Urinary bladder (tissue), 4 donors: ENCODE measurements around the gene NPW. TPM values are rescaled to one million over a fixed set of nuclear protein-coding genes. Genes with fewer than 3 reads are reported as not detected.
"Not testable (repeated sequence)": the region's sequence is repeated elsewhere in the genome, so short reads cannot be mapped to it uniquely, and the experiment has no call there.

ENCODE experiments used
- DNase-seq: peaks from one replicate; pipeline ENCODE4 v3.0.0-alpha.2; 2015; ENCODE audit errors: extremely low spot score
- H3K27ac ChIP-seq: one replicate; pipeline ENCODE4 v1.5.1; 2013; ENCODE audit warnings: low read depth, mild to moderate bottlenecking, moderate library complexity
- H3K36me3 ChIP-seq: one replicate; pipeline ENCODE4 v1.6.1; 2013; ENCODE audit warnings: mild to moderate bottlenecking, moderate library complexity; ENCODE audit not compliant: insufficient read depth
- H3K4me1 ChIP-seq: one replicate; pipeline ENCODE4 v1.6.1; 2013; ENCODE audit warnings: mild to moderate bottlenecking, moderate library complexity; ENCODE audit not compliant: insufficient read depth
- H3K4me3 ChIP-seq: one replicate; pipeline ENCODE4 v1.5.1; 2013; ENCODE audit warnings: low read depth, low read length
- WGBS: extraction: QIAGEN DNeasy Blood & Tissue Kit; methylation state at CpG from one replicate; pipeline ENCODE4 v1.1.7; 2013; 5-methylcytosine and 5-hydroxymethylcytosine counted together
- polyA plus RNA-seq: library from polyadenylated mRNA; stranded (reverse); fragments of 200-250 nt; gene quantifications from one replicate; pipeline ENCODE4 v1.2.3, GENCODE V29; 2013
- total RNA-seq: library from RNA; depleted of rRNA; stranded (reverse); fragments of >200 nt; gene quantifications from one replicate; pipeline ENCODE4 v1.2.3, GENCODE V29; 2014
- donor health status: healthy with polysubstance abuse.
- donor health status: healthy.

NPW gene
- total and polyA plus RNA-seq, 2 donors = 0.08 TPM; not detected in 1

GRCh38 chr16:2026461-2027023 lies 7.0 kb downstream of the NPW start, which contains the start of gene NHERF2:
Gene NHERF2 (plus strand): TSS chr16:2026902. CDS start chr16:2027006, 104 bp downstream.
- H3K4me1 ChIP-seq = no peaks in the 10 kb centered on the region
- H3K4me3 ChIP-seq = peak within 1 kb of the TSS; percentile 82
- 8% methylated on average over 58 of the region's 59 CpGs for WGBS
- no peak for DNase-seq
- H3K27ac ChIP-seq = peak within 1 kb of the TSS; percentile 67
- H3K36me3 ChIP-seq = no peaks in the 10 kb centered on the region

DNA sequence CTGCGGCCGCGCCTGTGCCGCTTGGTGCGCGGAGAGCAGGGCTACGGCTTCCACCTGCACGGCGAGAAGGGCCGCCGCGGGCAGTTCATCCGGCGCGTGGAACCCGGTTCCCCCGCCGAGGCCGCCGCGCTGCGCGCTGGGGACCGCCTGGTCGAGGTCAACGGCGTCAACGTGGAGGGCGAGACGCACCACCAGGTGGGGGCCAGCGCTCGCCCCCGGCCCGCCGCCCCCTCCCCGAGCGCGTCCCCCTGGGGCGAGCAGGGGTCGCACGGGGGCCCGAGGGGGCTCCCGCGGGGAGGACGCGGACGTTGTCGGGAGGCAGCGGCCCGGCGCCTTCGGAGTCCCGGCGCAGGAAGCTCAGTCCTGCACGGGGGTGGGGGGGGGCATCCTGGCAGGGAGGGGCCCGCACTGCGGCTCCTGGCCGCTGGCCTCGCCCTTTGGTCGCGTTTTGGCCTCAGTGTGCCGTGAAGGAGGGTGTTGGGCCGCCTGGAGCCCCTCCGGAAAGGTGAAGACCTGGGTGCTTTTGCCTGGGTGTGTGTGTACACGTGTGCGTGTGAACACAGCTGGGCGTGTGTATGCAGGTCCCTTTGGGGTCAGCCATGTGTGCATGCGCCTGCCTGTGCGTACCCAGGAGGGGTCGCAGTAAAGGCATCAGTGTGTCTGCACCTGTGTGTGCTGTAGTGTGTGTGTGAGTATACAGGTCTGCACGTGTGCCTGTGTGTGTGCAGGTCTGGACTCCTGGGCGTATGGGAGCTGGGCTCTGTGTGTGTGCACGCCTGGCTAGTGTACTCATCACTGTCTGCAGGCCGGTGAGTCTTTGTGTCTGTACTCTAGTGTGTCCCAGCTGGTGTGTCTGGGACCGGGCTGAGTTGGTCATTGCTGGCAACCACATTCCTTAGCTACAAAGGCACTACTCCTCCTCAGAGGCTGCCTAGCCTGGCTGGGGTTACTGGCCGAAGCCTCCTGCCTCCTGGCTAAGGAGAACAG lies 7.7 kb downstream of the NPW start:
- Histone ChIP-seq H3K27ac (peak overlapping the region; percentile 41), H3K4me3 (peak overlapping the region; percentile 82), H3K4me1 (peaks cover under 1% of the 10 kb centered on the region), H3K36me3 (no peaks in the 10 kb centered on the region)
- WGBS = 5% methylated on average over 76 of the region's 76 CpGs
- DNase-seq = no peak

- DNase-seq = no peak
- Histone ChIP-seq H3K36me3 (no peaks in the 10 kb centered on the region), H3K4me1 (peaks cover 2% of the 10 kb centered on the region), H3K4me3 (peak overlapping the region; percentile 82), H3K27ac (no peak overlapping the region)
- WGBS = 59% methylated on average over 3 of the region's 3 CpGs
These were observed 8.6 kb downstream of the NPW start for GRCh38 chr16:2028146-2028545.

DNA sequence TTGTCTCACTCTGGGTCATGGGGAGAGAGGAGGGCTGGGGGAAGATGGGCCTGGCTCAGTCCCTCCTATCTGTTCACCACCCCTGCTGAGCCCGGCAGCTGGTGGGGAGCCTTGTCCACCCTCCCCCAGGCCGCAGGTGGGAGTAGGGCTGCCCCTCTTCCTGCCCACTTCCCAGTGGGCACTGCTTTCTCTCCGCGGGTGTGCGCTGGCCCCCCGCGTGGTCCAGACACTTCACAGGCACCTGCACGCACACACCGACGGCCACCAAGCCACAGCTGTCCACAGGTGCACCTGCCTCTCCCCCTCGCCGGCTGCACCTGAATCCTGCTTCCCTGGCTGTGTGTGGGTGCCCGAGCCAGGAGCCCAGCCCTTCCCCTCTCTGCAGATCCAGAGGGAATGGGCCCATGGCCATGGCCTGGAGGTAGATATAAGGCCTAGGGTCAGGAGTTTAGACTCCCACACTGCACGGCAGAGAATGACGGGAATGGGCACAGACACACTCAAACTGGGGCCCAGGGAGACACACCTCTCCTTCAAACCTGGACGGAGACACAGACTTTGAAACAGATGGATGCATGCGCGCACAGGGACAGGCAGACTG lies 9.1 kb downstream of the NPW start:
- 72% methylated on average over 18 of the region's 18 CpGs for WGBS

DNA sequence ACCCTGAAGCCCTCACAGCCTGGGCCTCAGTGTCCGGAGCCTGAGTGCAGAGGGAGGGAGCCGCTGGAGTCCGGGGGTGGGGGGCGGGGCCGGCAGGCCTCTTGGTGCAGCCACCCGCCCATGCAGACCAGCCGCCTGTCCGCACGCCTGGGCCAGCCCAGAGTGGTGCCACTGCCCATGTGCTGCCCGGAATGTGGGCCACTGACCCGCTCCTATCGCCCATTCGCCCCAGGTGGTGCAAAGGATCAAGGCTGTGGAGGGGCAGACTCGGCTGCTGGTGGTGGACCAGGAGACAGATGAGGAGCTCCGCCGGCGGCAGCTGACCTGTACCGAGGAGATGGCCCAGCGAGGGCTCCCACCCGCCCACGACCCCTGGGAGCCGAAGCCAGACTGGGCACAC lies 9.8 kb downstream of the NPW start:
- no peak overlapping the region for H3K4me3 ChIP-seq
- no peaks in the 10 kb centered on the region for H3K36me3 ChIP-seq
- no peak for DNase-seq
- no peak overlapping the region for H3K27ac ChIP-seq
- WGBS = 69% methylated on average over 22 of the region's 22 CpGs
- H3K4me1 ChIP-seq = peaks cover 2% of the 10 kb centered on the region

More for the DNA sequence above, 9.1 kb downstream of the NPW start:
- H3K4me1 ChIP-seq = peaks cover 2% of the 10 kb centered on the region
- no peak for DNase-seq
- H3K27ac ChIP-seq = no peak overlapping the region
- no peaks in the 10 kb centered on the region for H3K36me3 ChIP-seq
- peak overlapping the region; percentile 82 for H3K4me3 ChIP-seq

DNA sequence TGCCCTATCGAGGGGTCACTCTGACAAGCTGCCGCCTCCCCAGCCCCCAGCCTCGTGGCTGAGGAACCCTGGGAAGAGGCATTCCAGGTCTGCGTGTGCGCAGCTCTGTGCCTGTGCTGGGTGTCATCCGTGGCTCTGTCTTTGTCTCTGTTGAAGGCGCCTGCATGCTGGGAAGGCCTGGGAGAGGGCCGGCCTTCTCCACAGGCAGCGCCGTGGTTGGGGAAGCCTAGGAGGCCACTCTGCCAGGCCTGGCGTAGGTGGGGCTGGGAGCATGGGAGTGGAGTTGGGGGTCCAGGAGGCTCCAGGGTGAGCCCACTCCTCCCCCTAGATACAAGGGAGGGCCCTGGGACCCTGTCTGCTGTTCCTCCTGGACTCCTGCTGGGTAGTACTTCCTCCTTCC lies 10.5 kb downstream of the NPW start:
- WGBS = 87% methylated on average over 11 of the region's 11 CpGs
- Histone ChIP-seq H3K4me3 (no peak overlapping the region), H3K27ac (no peak overlapping the region), H3K4me1 (peaks cover 2% of the 10 kb centered on the region), H3K36me3 (no peaks in the 10 kb centered on the region)
- no peak for DNase-seq

DNA sequence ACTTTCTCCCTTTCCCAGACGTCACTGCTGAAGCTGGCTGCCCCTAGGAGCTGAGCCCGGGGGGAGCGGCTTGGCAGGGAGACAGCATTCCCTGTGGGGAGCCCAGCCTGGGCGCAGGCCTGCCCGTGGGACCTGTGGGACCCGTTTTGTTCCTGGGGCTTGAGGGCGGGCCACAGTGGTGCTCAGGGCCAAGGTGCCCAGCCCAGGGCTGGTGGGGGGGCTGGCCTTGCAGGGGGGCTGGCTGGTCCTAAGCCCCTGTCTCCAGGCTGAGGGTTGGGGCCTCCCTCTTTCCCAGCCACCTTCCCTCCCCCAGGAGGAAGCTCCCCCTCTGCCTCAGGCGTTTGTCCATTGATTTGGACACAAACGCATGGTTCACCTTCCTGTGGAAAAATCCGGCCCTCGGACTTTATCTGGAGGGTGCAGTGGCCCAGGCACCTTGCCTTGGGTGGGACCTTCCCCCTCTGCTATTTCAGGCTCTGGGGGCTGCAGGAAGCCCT lies 11.5 kb downstream of the NPW start:
- no peak for DNase-seq
- Histone ChIP-seq H3K4me1 (peaks cover 3% of the 10 kb centered on the region), H3K36me3 (no peaks in the 10 kb centered on the region), H3K4me3 (no peak overlapping the region), H3K27ac (no peak overlapping the region)
- WGBS = 71% methylated on average over 11 of the region's 11 CpGs

GRCh38 chr16:2032285-2033056 lies 12.9 kb downstream of the NPW start:
- Histone ChIP-seq H3K4me1 (peaks cover 3% of the 10 kb centered on the region), H3K4me3 (peak overlapping the region; percentile 6), H3K27ac (peak overlapping the region; percentile 71), H3K36me3 (no peaks in the 10 kb centered on the region)
- WGBS = 66% methylated on average over 15 of the region's 15 CpGs
- DNase-seq = no peak

GRCh38 chr16:2033057-2033908 lies 13.7 kb downstream of the NPW start:
- no peaks in the 10 kb centered on the region for H3K36me3 ChIP-seq
- H3K4me3 ChIP-seq = peak overlapping the region; percentile 6
- no peak for DNase-seq
- H3K4me1 ChIP-seq = peaks cover 3% of the 10 kb centered on the region
- peak overlapping the region; percentile 71 for H3K27ac ChIP-seq
- 17% methylated on average over 37 of the region's 37 CpGs for WGBS

DNA sequence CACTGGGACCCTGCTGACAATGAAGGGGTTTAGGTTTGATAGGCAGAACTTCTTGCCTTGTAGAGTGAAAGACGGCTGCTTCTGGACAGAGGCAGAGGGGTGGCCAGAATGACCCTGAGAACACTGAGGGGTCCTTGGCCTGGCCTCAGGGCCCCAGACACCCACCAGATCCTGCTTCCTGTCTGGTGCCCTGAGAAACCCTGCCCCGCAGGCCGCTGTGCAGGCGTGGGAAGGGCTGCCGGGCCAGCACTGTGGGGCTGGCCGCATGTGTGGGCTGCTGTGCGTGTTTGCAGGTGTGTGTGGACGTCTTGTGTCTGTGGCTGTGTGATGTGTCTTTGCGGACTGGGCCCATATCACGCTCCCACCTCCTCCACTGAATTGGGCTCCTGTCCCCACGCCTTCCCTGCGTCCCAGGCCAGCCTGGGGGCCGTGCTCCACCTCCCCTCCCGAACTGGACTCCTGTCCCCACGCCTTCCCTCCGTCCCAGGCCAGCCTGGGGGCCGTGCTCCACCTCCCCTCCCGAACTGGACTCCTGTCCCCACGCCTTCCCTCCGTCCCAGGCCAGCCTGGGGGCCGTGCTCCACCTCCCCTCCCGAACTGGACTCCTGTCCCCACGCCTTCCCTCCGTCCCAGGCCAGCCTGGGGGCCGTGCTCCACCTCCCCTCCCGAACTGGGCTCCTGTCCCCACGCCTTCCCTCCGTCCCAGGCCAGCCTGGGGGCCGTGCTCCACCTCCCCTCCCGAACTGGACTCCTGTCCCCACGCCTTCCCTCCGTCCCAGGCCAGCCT lies 14.5 kb downstream of the NPW start:
- Histone ChIP-seq H3K27ac (peak overlapping the region; percentile 71), H3K4me3 (peak overlapping the region; percentile 6)
- not testable (repeated sequence) for DNase-seq, H3K36me3 ChIP-seq, H3K4me1 ChIP-seq
- 50% methylated on average over 16 of the region's 32 CpGs for WGBS

- peaks cover 3% of the 10 kb centered on the region for H3K4me1 ChIP-seq
- peak overlapping the region; percentile 94 for H3K27ac ChIP-seq
- no peak for DNase-seq
- H3K4me3 ChIP-seq = no peak overlapping the region
- WGBS = 67% methylated on average over 17 of the region's 17 CpGs
- H3K36me3 ChIP-seq = no peaks in the 10 kb centered on the region
These were observed 15.3 kb downstream of the NPW start for GRCh38 chr16:2034696-2035430.
